Endothelial cell of umbilical vein (primary cell): ENCODE measurements around the gene CST8. TPM values are rescaled to one million over a fixed set of nuclear protein-coding genes. Genes with fewer than 3 reads are reported as not detected.

ENCODE experiments used
- BruUV-seq: library from RNA; stranded (reverse); fragments of 400-500 nt; replicated peaks from 2 replicates; lab custom pipeline; 2021; lab: Mats Ljungman, UMichigan
- CTCF ChIA-PET: fragments of 300-600, 350-600 bp; sonication (Branson Sonifier 250); formaldehyde crosslinking; loops from one replicate; lab custom pipeline; 2021; ENCODE audit warnings: antibody characterized with exemption, inconsistent platforms; lab: Charles Lee
- POLR2A ChIA-PET: fragments of 300-600, 350-600 bp; sonication (Branson Sonifier 250); formaldehyde crosslinking; loops from one replicate; lab custom pipeline; 2021; ENCODE audit warnings: antibody characterized with exemption, inconsistent platforms; lab: Charles Lee
- DNase-seq: peaks from one replicate; pipeline ENCODE4 v3.0.0-alpha.2; 2011; ENCODE audit warnings: low read depth, low spot score
- FAIRE-seq: peaks from 2 replicates; lab custom pipeline; 2011; peaks lifted over from hg19 to GRCh38; lab: Jason Lieb, UNC
- H2AFZ ChIP-seq: 2 replicates; pipeline ENCODE4 v1.6.0; 2012; ENCODE audit warnings: low read depth, low read length, control low read depth, inconsistent platforms
- H3K27ac ChIP-seq: 2 replicates; pipeline ENCODE4 v1.5.1; 2011; ENCODE audit warnings: low read depth, mild to moderate bottlenecking, control low read depth, low read length, moderate library complexity; ENCODE audit not compliant: insufficient read depth
- H3K27me3 ChIP-seq, 2 experiments: 2 replicates each; pipeline versions ENCODE4 v1.6.0 to v1.6.1; 2011; ENCODE audit warnings: low read length in 2 of 2, mixed read lengths in 1 of 2; ENCODE audit not compliant: control insufficient read depth in 2 of 2, insufficient read depth in 2 of 2
- H3K36me3 ChIP-seq, 2 experiments: 2 replicates in 1 of 2; 3 replicates in 1 of 2; pipeline ENCODE4 v1.5.1; 2011; ENCODE audit warnings: low read length in 2 of 2, mild to moderate bottlenecking in 1 of 2, moderate library complexity in 1 of 2; ENCODE audit not compliant: control insufficient read depth in 2 of 2, insufficient read depth in 2 of 2; ENCODE audit errors: extremely low read depth in 1 of 2
- H3K4me1 ChIP-seq: 3 replicates; pipeline ENCODE4 v1.5.1; 2011; ENCODE audit warnings: mild to moderate bottlenecking, low read length; ENCODE audit not compliant: control insufficient read depth, insufficient read depth; ENCODE audit errors: extremely low read depth
- H3K4me2 ChIP-seq: 2 replicates; pipeline ENCODE4 v1.6.1; 2011; ENCODE audit warnings: low read length, control low read depth, mixed read lengths; ENCODE audit not compliant: insufficient read depth
- H3K4me3 ChIP-seq, 3 experiments: fragments of 200-600 bp in 1 of 3; sonication (generic), shearing (Covaris generic) in 1 of 3; replicated peaks in 1 of 3; 2 replicates each; pipeline ENCODE4 v1.5.1; 2011 to 2016; ENCODE audit warnings: control low read depth in 3 of 3, low read length in 3 of 3, mild to moderate bottlenecking in 2 of 3, inconsistent platforms in 1 of 3, low read depth in 1 of 3, moderate library complexity in 1 of 3; ENCODE audit not compliant: insufficient read depth in 1 of 3
- H3K79me2 ChIP-seq: 2 replicates; pipeline ENCODE4 v1.6.0; 2012; ENCODE audit warnings: low read length, inconsistent platforms; ENCODE audit not compliant: control insufficient read depth, insufficient read depth
- H3K9ac ChIP-seq: replicated peaks from 2 replicates; pipeline ENCODE3; 2011; ENCODE audit warnings: low read length, control low read depth; ENCODE audit not compliant: insufficient read depth; ENCODE audit errors: extremely low read depth
- H3K9me1 ChIP-seq: replicated peaks from 3 replicates; pipeline ENCODE4 v1.6.0; 2011; ENCODE audit warnings: mild to moderate bottlenecking, low read length; ENCODE audit not compliant: control insufficient read depth, insufficient read depth; ENCODE audit errors: extremely low read depth
- H3K9me3 ChIP-seq: replicated peaks from 2 replicates; pipeline ENCODE4 v1.5.1; 2012; ENCODE audit warnings: low read length, inconsistent platforms; ENCODE audit not compliant: control insufficient read depth, insufficient read depth
- H4K20me1 ChIP-seq: replicated peaks from 2 replicates; pipeline ENCODE3; 2011; ENCODE audit warnings: mild to moderate bottlenecking, low read length; ENCODE audit not compliant: control insufficient read depth, insufficient read depth; ENCODE audit errors: extremely low read depth
- CTCF ChIP-seq, 2 donors: IDR thresholded peaks; 1 replicate in 1 of 2; 2 replicates in 1 of 2; pipeline ENCODE4 v1.5.1; 2011; ENCODE audit warnings: low read length in 2 of 2, mild to moderate bottlenecking in 2 of 2, moderate library complexity in 2 of 2, control low read depth in 1 of 2, inconsistent platforms in 1 of 2, low read depth in 1 of 2; ENCODE audit not compliant: insufficient read depth in 1 of 2; ENCODE audit errors: extremely low read depth in 1 of 2
- EZH2 ChIP-seq: IDR thresholded peaks from 2 replicates; pipeline ENCODE4 v1.6.1; 2012; ENCODE audit warnings: borderline replicate concordance, low read depth, mild to moderate bottlenecking, moderate library complexity, low read length, inconsistent platforms; ENCODE audit not compliant: severe bottlenecking
- FOS ChIP-seq: IDR thresholded peaks from 2 replicates; pipeline ENCODE4 v1.6.1; 2011; ENCODE audit warnings: mild to moderate bottlenecking, low read length, moderate library complexity, borderline replicate concordance; ENCODE audit not compliant: insufficient read depth
- GATA2 ChIP-seq: IDR thresholded peaks from 2 replicates; pipeline ENCODE4 v1.7.0; 2011; ENCODE audit warnings: low read depth, mild to moderate bottlenecking, moderate library complexity, mixed read lengths, low read length; ENCODE audit not compliant: insufficient read length, insufficient read depth
- JUN ChIP-seq: IDR thresholded peaks from 2 replicates; pipeline ENCODE4 v1.6.1; 2011; ENCODE audit warnings: borderline replicate concordance, low read depth; ENCODE audit not compliant: insufficient read length, insufficient read depth
- MAX ChIP-seq: IDR thresholded peaks from 2 replicates; pipeline ENCODE4 v1.6.1; 2011; ENCODE audit not compliant: insufficient read depth, insufficient read length
- MYC ChIP-seq: IDR thresholded peaks from one replicate; pipeline ENCODE4 v1.6.1; 2011; ENCODE audit warnings: mild to moderate bottlenecking, low read depth, low read length
- POLR2A ChIP-seq: IDR thresholded peaks from 2 replicates; pipeline ENCODE4 v1.6.1; 2012; ENCODE audit warnings: low read depth, mild to moderate bottlenecking, control low read depth, low read length
- POLR2AphosphoS5 ChIP-seq: IDR thresholded peaks from 2 replicates; pipeline ENCODE4 v1.6.1; 2012; ENCODE audit warnings: low read depth, mild to moderate bottlenecking, control low read depth, low read length, moderate library complexity; ENCODE audit not compliant: insufficient read depth
- dilution Hi-C: fragments of 300-500 bp; cut with MboI; formaldehyde crosslinking; loops from one replicate; pipeline ENCODE4 v1.15.0; 2019; ENCODE audit warnings: low sequenced_read_pairs; ENCODE audit not compliant: extremely low pct_ligation_motif_present
- intact Hi-C: fragments of 100-400 bp; cut with micrococcal nuclease; formaldehyde crosslinking; loops from one replicate; pipeline ENCODE4 v1.10.0; 2022
- polyA plus RNA-seq, 4 experiments: library from polyadenylated mRNA; depleted of rRNA in 3 of 4; stranded (reverse) in 3 of 4; unstranded in 1 of 4; fragments of >200 nt; gene quantifications; 2 replicates each; pipeline versions ENCODE4 v1.2.1 to v1.2.3, GENCODE V29; 2011 to 2012; ENCODE audit warnings: missing spikeins in 1 of 4
- total RNA-seq: library from RNA; stranded (reverse); gene quantifications from 2 replicates; pipeline ENCODE4 v1.2.3, GENCODE V29; 2021

CST8 gene
- total and polyA plus RNA-seq, 2 donors (not counting 3 experiments of a cell fraction or from before 2014, with no cell fraction given) = not detected

- H3K4me3 ChIP-seq = no peak overlapping the region
- TF ChIP-seq CTCF (IDR thresholded peaks at IDR 0.05; ENCODE audit: extremely low read depth in 1 of 2, insufficient read depth in 1 of 2, low read depth in 1 of 2, low read length in 2 of 2) = no peak
- no peak for TF ChIP-seq EZH2
- no peak for TF ChIP-seq POLR2AphosphoS5
- TF ChIP-seq GATA2 = no peak
- TF ChIP-seq MYC = no peak
- no peak for TF ChIP-seq FOS
- no peak for TF ChIP-seq POLR2A
- TF ChIP-seq JUN = no peak
- no peak for TF ChIP-seq MAX
- no peak overlapping the region for H2AFZ ChIP-seq
- DNase-seq = no peak
- no peak overlapping the region for H3K9ac ChIP-seq
- H3K4me1 ChIP-seq = no peaks in the 10 kb centered on the region
- dilution Hi-C loops = no loop called here
- H3K9me1 ChIP-seq = no peaks in the 10 kb centered on the region
- no peak for FAIRE-seq
- H3K27me3 ChIP-seq = no peaks in the 10 kb centered on the region
- no TSS peak for BruUV-seq
- CTCF ChIA-PET = no interaction called here
- intact Hi-C loops = no loop called here
- H3K27ac ChIP-seq = no peak overlapping the region
- H3K4me2 ChIP-seq = no peak overlapping the region
- H3K36me3 ChIP-seq = no peaks in the 10 kb centered on the region
- H4K20me1 ChIP-seq = no peaks in the 10 kb centered on the region
- POLR2A ChIA-PET = no interaction called here
- no peaks in the 10 kb centered on the region for H3K9me3 ChIP-seq
- no peaks in the 10 kb centered on the region for H3K79me2 ChIP-seq
Measured at GRCh38 chr20:23524146-23524545, 33.2 kb downstream of the CST8 start.
